GM12891 (cell line): ENCODE data around the gene OTOG.

Source experiments
- PAX5 ChIP-seq: IDR thresholded peaks from 2 replicates; pipeline ENCODE4 v1.6.1; 2011; ENCODE audit warnings: low read length, moderate library complexity, mild to moderate bottlenecking; ENCODE audit not compliant: insufficient read depth, severe bottlenecking
- POLR2A ChIP-seq: IDR thresholded peaks from 2 replicates; pipeline ENCODE4 v1.6.1; 2011; ENCODE audit warnings: low read depth, low read length, control low read depth
- POLR2AphosphoS5 ChIP-seq: IDR thresholded peaks from 2 replicates; pipeline ENCODE4 v1.6.1; 2011; ENCODE audit warnings: low read depth, low read length, control low read depth
- TAF1 ChIP-seq: IDR thresholded peaks from 2 replicates; pipeline ENCODE4 v1.6.1; 2011; ENCODE audit warnings: low read depth, low read length, control low read depth

DNA sequence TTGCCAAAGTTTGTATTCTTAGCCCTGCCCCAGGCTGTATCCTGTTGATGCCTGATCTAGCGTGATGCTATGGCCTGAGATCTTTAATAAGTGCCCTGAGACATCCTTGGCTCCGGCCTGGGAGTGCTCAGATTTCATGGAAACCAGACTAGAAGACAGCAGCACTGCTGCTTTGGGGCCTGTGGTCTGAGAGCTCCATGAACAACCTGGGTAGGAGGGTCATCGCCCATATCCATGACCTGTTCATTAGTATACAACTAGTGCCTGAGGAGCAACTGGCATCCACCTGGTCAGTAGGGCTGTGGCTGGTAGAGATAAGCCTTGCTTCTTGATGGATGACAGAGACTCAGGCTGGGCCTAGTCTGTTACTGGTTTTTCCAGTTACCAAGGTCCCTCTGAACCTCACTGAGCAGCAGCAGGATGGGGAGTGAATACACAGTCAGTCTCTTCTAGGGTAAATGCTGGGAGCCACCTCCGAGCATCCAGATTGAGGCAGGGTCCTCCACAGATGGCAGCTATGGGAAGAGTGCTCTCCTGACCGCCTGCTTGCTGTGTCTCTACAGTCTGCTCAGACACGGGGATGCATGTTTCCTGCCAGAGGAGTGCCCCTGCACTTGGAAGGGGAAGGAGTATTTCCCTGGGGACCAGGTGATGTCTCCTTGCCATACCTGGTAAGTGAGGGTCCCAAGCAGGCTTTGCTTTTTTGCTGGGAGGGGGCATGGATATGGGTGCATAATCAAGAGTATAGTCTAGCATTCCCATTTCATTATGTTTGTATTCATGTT is 39.0 kb downstream of the OTOG start:
- TF ChIP-seq POLR2A, result no peak
- no peak for TF ChIP-seq POLR2AphosphoS5
- no peak for TF ChIP-seq TAF1
- no peak for TF ChIP-seq PAX5
